CD14-positive monocyte (primary cell): ENCODE measurements around the gene KRT6B. TPM values are rescaled to one million over a fixed set of nuclear protein-coding genes. Genes with fewer than 3 reads are reported as not detected.

Experiments
- DNase-seq, 3 donors: peaks; one replicate each; pipeline ENCODE4 v3.0.0-alpha.2; 2011 to 2022
- H2AFZ ChIP-seq: 2 replicates; pipeline ENCODE4 v1.6.0; 2012; ENCODE audit warnings: mild to moderate bottlenecking, low read depth, low read length, inconsistent platforms; ENCODE audit not compliant: insufficient read depth, poor library complexity, severe bottlenecking
- H3K27ac ChIP-seq, 2 donors: 1 replicate in 1 of 2; 2 replicates in 1 of 2; pipeline ENCODE4 v1.5.1; 2012 to 2013; ENCODE audit warnings: low read length in 2 of 2, control low read depth in 1 of 2, inconsistent platforms in 1 of 2, low read depth in 1 of 2, mild to moderate bottlenecking in 1 of 2
- H3K27me3 ChIP-seq, 2 donors: one replicate each; pipeline versions ENCODE4 v1.6.0 to v1.6.1; 2011 to 2013; ENCODE audit warnings: low read length in 2 of 2; ENCODE audit not compliant: control insufficient read depth in 2 of 2, insufficient read depth in 2 of 2
- H3K36me3 ChIP-seq, 2 donors: replicated peaks in 1 of 2; 1 replicate in 1 of 2; 2 replicates in 1 of 2; pipeline versions ENCODE4 v1.5.1 to v1.6.1; 2012 to 2013; ENCODE audit warnings: low read length in 2 of 2, control low read depth in 1 of 2, inconsistent platforms in 1 of 2, mild to moderate bottlenecking in 1 of 2; ENCODE audit not compliant: insufficient read depth in 2 of 2, control insufficient read depth in 1 of 2
- H3K4me1 ChIP-seq, 2 donors: 1 replicate in 1 of 2; 2 replicates in 1 of 2; pipeline versions ENCODE4 v1.5.1 to v1.6.1; 2012 to 2013; ENCODE audit warnings: low read length in 2 of 2, control low read depth in 1 of 2, inconsistent platforms in 1 of 2, mild to moderate bottlenecking in 1 of 2, moderate library complexity in 1 of 2; ENCODE audit not compliant: insufficient read depth in 2 of 2, control insufficient read depth in 1 of 2
- H3K4me2 ChIP-seq: replicated peaks from 2 replicates; pipeline ENCODE3; 2012; ENCODE audit warnings: low read length, moderate library complexity, mild to moderate bottlenecking; ENCODE audit not compliant: poor library complexity, severe bottlenecking; ENCODE audit errors: extremely low read depth
- H3K4me3 ChIP-seq, 3 experiments: fragments of 200-600 bp in 1 of 3; sonication (generic) in 1 of 3; replicated peaks in 1 of 3; 1 replicate in 2 of 3; 2 replicates in 1 of 3; pipeline ENCODE4 v1.5.1; 2011 to 2013; ENCODE audit warnings: low read length in 3 of 3, mild to moderate bottlenecking in 3 of 3, control low read depth in 2 of 3, low read depth in 2 of 3, inconsistent platforms in 1 of 3, moderate library complexity in 1 of 3
- H3K79me2 ChIP-seq: 2 replicates; pipeline ENCODE4 v1.6.0; 2012; ENCODE audit warnings: mild to moderate bottlenecking, control low read depth, inconsistent platforms, low read length, moderate library complexity; ENCODE audit not compliant: insufficient read depth
- H3K9ac ChIP-seq: 2 replicates; pipeline ENCODE4 v1.6.0; 2017; ENCODE audit warnings: low read length, mild to moderate bottlenecking; ENCODE audit not compliant: insufficient read depth, poor library complexity, severe bottlenecking
- H3K9me3 ChIP-seq, 2 donors: replicated peaks in 1 of 2; 1 replicate in 1 of 2; 2 replicates in 1 of 2; pipeline versions ENCODE4 v1.5.1 to v1.6.1; 2012 to 2013; ENCODE audit warnings: low read length in 2 of 2, control low read depth in 1 of 2; ENCODE audit not compliant: control insufficient read depth in 1 of 2, insufficient read depth in 1 of 2
- H4K20me1 ChIP-seq: 2 replicates; pipeline ENCODE4 v1.6.0; 2012; ENCODE audit warnings: mild to moderate bottlenecking, low read length, control low read depth, moderate library complexity; ENCODE audit not compliant: insufficient read depth
- H3K27ac Mint-ChIP-seq, 7 donors: one replicate each; pipeline ENCODE4 v1.8.0; 2020; ENCODE audit warnings: mild to moderate bottlenecking in 7 of 7, mixed read lengths in 7 of 7, moderate library complexity in 6 of 7, inconsistent platforms in 2 of 7
- H3K27me3 Mint-ChIP-seq, 3 donors: one replicate each; pipeline ENCODE4 v1.8.0; 2021 to 2022; ENCODE audit warnings: low read depth in 3 of 3, mild to moderate bottlenecking in 3 of 3, mixed read lengths in 3 of 3, moderate library complexity in 3 of 3, inconsistent platforms in 1 of 3
- H3K36me3 Mint-ChIP-seq, 2 donors: one replicate each; pipeline ENCODE4 v1.8.0; 2020; ENCODE audit warnings: mixed read lengths in 2 of 2, inconsistent platforms in 1 of 2, mild to moderate bottlenecking in 1 of 2
- H3K4me1 Mint-ChIP-seq: one replicate; pipeline ENCODE4 v1.8.0; 2020; ENCODE audit warnings: mild to moderate bottlenecking, mixed read lengths
- H3K4me3 Mint-ChIP-seq, 2 donors: one replicate each; pipeline ENCODE4 v1.8.0; 2020; ENCODE audit warnings: mild to moderate bottlenecking in 2 of 2, mixed read lengths in 2 of 2, moderate library complexity in 1 of 2
- H3K9me3 Mint-ChIP-seq, 7 donors: one replicate each; pipeline ENCODE4 v1.8.0; 2020 to 2022; ENCODE audit warnings: mixed read lengths in 7 of 7, mild to moderate bottlenecking in 6 of 7, moderate library complexity in 6 of 7, inconsistent platforms in 2 of 7
- WGBS: methylation state at CpG from one replicate; pipeline ENCODE4 v1.1.5; 2013; ENCODE audit warnings: missing lambda C conversion rate; ENCODE audit not compliant: insufficient coverage; 5-methylcytosine and 5-hydroxymethylcytosine counted together
- intact Hi-C, 2 donors: fragments of 100-400 bp; cut with micrococcal nuclease; formaldehyde crosslinking; loops; one replicate each; pipeline versions ENCODE4 v1.15.0 to v1.15.1; 2023
- polyA plus RNA-seq, 3 donors: library from polyadenylated mRNA; depleted of rRNA in 1 of 3; unstranded in 2 of 3; stranded (reverse) in 1 of 3; fragments of 300-500 nt in 2 of 3; fragments of >200 nt in 1 of 3; fragmentation: Illumina TruSeq in 2 of 3; gene quantifications; 1 replicate in 2 of 3; 2 replicates in 1 of 3; pipeline ENCODE4 v1.2.3, GENCODE V29; 2012 to 2021
- TF ChIP-seq, protein P1 (sequence below): fragments of 200-600 bp; IDR thresholded peaks from one replicate; pipeline ENCODE4 v1.8.0; 2022; ENCODE audit warnings: antibody characterized with exemption, mild to moderate bottlenecking

The KRT6B gene
- polyA plus RNA-seq, 3 donors = not detected

DNA sequence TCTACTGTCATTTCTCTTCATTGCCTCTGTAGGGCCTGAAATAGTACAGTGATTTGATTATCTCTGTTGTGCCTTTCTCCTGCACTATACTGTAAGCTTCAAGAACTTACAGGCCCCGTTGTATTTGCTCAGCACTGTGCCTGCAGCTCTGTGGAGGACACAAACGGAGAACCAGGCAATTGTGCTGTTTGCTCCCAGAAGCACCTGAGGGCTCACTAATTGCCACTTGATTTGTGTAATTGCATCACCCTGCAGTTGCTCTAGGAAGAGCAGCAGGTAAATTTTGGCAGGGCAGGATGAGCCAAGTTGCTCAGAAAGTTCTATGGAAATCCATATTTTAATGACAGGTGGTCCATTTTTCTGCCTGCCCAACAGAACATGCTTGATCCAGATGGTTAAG is 34.2 kb downstream of the KRT6B start:
- Histone ChIP-seq H3K4me1 (no peaks in the 10 kb centered on the region), H3K4me2 (no peak overlapping the region), H3K27ac (no peak overlapping the region), H3K36me3 (no peaks in the 10 kb centered on the region), H3K4me3 (no peak overlapping the region), H2AFZ (no peak overlapping the region), H3K9me3 (no peaks in the 10 kb centered on the region), H3K27me3 (no peaks in the 10 kb centered on the region), H4K20me1 (no peaks in the 10 kb centered on the region), H3K79me2 (no peaks in the 10 kb centered on the region), H3K9ac (no peak overlapping the region)
- Mint-ChIP-seq H3K4me3 (no peak overlapping the region), H3K9me3 (peaks cover 0 to 3% (median 0%) of the 10 kb centered on the region in 7 donors), H3K27me3 (peaks cover 8 to 15% (median 11%) of the 10 kb centered on the region in 3 donors), H3K36me3 (no peaks in the 10 kb centered on the region), H3K4me1 (peaks cover 4% of the 10 kb centered on the region), H3K27ac (no peak overlapping the region)
- WGBS = 85% methylated on average over 2 of the region's 2 CpGs
- TF ChIP-seq, protein P1, sequence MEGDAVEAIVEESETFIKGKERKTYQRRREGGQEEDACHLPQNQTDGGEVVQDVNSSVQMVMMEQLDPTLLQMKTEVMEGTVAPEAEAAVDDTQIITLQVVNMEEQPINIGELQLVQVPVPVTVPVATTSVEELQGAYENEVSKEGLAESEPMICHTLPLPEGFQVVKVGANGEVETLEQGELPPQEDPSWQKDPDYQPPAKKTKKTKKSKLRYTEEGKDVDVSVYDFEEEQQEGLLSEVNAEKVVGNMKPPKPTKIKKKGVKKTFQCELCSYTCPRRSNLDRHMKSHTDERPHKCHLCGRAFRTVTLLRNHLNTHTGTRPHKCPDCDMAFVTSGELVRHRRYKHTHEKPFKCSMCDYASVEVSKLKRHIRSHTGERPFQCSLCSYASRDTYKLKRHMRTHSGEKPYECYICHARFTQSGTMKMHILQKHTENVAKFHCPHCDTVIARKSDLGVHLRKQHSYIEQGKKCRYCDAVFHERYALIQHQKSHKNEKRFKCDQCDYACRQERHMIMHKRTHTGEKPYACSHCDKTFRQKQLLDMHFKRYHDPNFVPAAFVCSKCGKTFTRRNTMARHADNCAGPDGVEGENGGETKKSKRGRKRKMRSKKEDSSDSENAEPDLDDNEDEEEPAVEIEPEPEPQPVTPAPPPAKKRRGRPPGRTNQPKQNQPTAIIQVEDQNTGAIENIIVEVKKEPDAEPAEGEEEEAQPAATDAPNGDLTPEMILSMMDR = no peak
- intact Hi-C loops = no loop called here
- no peak for DNase-seq

DNA sequence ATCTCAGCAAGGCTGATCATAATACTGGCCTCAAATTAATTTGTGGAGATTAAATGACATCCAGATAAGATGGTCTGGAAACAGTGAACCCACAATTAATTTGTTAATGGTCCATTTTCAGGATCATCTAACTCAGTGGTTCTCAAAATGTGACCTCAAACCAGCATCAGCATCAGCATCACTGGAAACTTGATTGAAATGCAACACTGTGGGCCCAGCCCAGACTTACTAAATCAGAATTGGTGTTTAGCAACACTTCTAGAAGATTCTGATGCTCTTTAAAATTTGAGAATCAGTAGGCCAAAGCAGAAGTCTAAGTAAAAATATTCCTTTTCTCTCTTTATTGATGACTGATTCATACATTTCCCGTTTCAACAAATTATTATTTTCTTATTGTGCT is 35.2 kb downstream of the KRT6B start:
- Histone ChIP-seq H2AFZ (no peak overlapping the region), H3K4me3 (no peak overlapping the region), H4K20me1 (no peaks in the 10 kb centered on the region), H3K4me1 (no peaks in the 10 kb centered on the region), H3K9ac (no peak overlapping the region), H3K4me2 (no peak overlapping the region), H3K9me3 (no peaks in the 10 kb centered on the region), H3K27me3 (no peaks in the 10 kb centered on the region), H3K36me3 (no peaks in the 10 kb centered on the region), H3K79me2 (no peaks in the 10 kb centered on the region), H3K27ac (no peak overlapping the region)
- intact Hi-C loops = no loop called here
- Mint-ChIP-seq H3K4me3 (no peak overlapping the region), H3K27ac (no peak overlapping the region), H3K4me1 (peaks cover 4% of the 10 kb centered on the region), H3K27me3 (peaks cover 8 to 13% (median 10%) of the 10 kb centered on the region in 3 donors), H3K36me3 (no peaks in the 10 kb centered on the region), H3K9me3 (peaks cover 0 to 3% (median 0%) of the 10 kb centered on the region in 7 donors)
- TF ChIP-seq, protein P1 = no peak
- DNase-seq = no peak
- WGBS = 100% methylated on average over 1 of the region's 1 CpG
